K562 (cell line): ENCODE data around the gene ENO2. TPM values are rescaled to one million over a fixed set of nuclear protein-coding genes. Genes with fewer than 3 reads are reported as not detected.

Experiments
- CUX1 ChIP-seq: fragments of 200-800 bp; sonication (Bioruptor generic); IDR thresholded peaks from 2 replicates; pipeline ENCODE4 v1.6.1; 2016; ENCODE audit warnings: missing genetic modification characterization, missing compliant biosample characterization
- ELF2 ChIP-seq: fragments of 250-450 bp; sonication (Bioruptor Pico); IDR thresholded peaks from 2 replicates; pipeline ENCODE4 v1.5.0; 2021; ENCODE audit warnings: mild to moderate bottlenecking
- GABPB2 ChIP-seq: fragments of 250-450 bp; sonication (Bioruptor Pico); conservative IDR thresholded peaks from 2 replicates; pipeline ENCODE4 v1.5.1; 2021; ENCODE audit warnings: mild to moderate bottlenecking
- KAT8 ChIP-seq: fragments of 450-650 bp; IDR thresholded peaks from 2 replicates; pipeline ENCODE4 v1.6.1; 2016; ENCODE audit warnings: low read depth, mild to moderate bottlenecking
- SFPQ ChIP-seq: fragments of 200-400 bp; formaldehyde crosslinking; IDR thresholded peaks from 2 replicates; pipeline ENCODE4 v1.6.1; 2017; ENCODE audit warnings: mild to moderate bottlenecking, low read depth, low read length, moderate library complexity
- SRSF1 ChIP-seq: fragments of 200-400 bp; formaldehyde crosslinking; IDR thresholded peaks from 2 replicates; pipeline ENCODE4 v1.6.1; 2017; ENCODE audit warnings: mild to moderate bottlenecking, low read depth, low read length, moderate library complexity
- XRCC4 ChIP-seq: IDR thresholded peaks from one replicate; pipeline ENCODE4 v1.6.1; 2011; ENCODE audit not compliant: insufficient read depth, insufficient read length; ENCODE audit errors: extremely low read depth
- ZBTB43 ChIP-seq: sonication (generic); formaldehyde crosslinking; IDR thresholded peaks from 2 replicates; pipeline ENCODE4 v1.8.0; 2023; ENCODE audit warnings: mild to moderate bottlenecking, missing genetic modification reagents
- ZFP91 ChIP-seq: sonication (generic); formaldehyde crosslinking; IDR thresholded peaks from 2 replicates; pipeline ENCODE4 v1.8.0; 2022; ENCODE audit warnings: mild to moderate bottlenecking, missing genetic modification reagents
- ZNF224 ChIP-seq: sonication (generic); formaldehyde crosslinking; IDR thresholded peaks from 2 replicates; pipeline ENCODE4 v1.8.0; 2022; ENCODE audit warnings: mild to moderate bottlenecking, missing genetic modification reagents
- ZNF354B ChIP-seq: fragments of 250-450 bp; sonication (Bioruptor Pico); IDR thresholded peaks from 2 replicates; pipeline ENCODE4 v1.4.0; 2020
- ZNF398 ChIP-seq: fragments of 250-450 bp; sonication (Bioruptor Pico); IDR thresholded peaks from 2 replicates; pipeline ENCODE4 v1.8.0; 2021; ENCODE audit warnings: moderate library complexity, mild to moderate bottlenecking, inconsistent platforms
- ZNF586 ChIP-seq: fragments of 450-650 bp; formaldehyde crosslinking; conservative IDR thresholded peaks from 2 replicates; pipeline ENCODE4 v1.4.0; 2020; ENCODE audit warnings: mild to moderate bottlenecking, moderate library complexity
- ZNF76 ChIP-seq: fragments of 250-450 bp; sonication (Bioruptor Pico); IDR thresholded peaks from 2 replicates; pipeline ENCODE4 v1.4.0; 2020; ENCODE audit warnings: mild to moderate bottlenecking, moderate library complexity, borderline replicate concordance
- ZNF79 ChIP-seq: fragments of 250-450 bp; sonication (Bioruptor Pico); IDR thresholded peaks from 2 replicates; pipeline ENCODE4 v1.4.0; 2020; ENCODE audit warnings: low read depth, mild to moderate bottlenecking, moderate library complexity
- polyA plus RNA-seq, 8 experiments: library from polyadenylated mRNA; depleted of rRNA in 4 of 8; stranded (reverse) in 5 of 8; unstranded in 3 of 8; fragments of >200 nt; fragmentation: Nextera tagmentation in 2 of 8; fragmentation: Illumina TruSeq in 1 of 8; extraction: Ambion mirVana in 2 of 8; extraction: Trizol in 1 of 8; gene quantifications; 2 replicates each; pipeline versions ENCODE4 v1.2.1 to v1.2.3, GENCODE V29; 2011 to 2014; ENCODE audit warnings: inconsistent platforms in 1 of 8, missing spikeins in 1 of 8
- total RNA-seq, 7 experiments: library from RNA; depleted of rRNA in 6 of 7; stranded (reverse); fragments of >200 nt in 6 of 7; fragmentation: Illumina TruSeq in 2 of 7; extraction: Trizol in 2 of 7; gene quantifications; 2 replicates each; pipeline versions ENCODE4 v1.2.1 to v1.2.3, GENCODE V29; 2011 to 2021; ENCODE audit warnings: low replicate concordance in 1 of 7

The ENO2 gene
- total and polyA plus RNA-seq, 9 of the 15 experiments (the other 6 are each of a cell fraction or from before 2014, with no cell fraction given): 10.9 to 43.3 (median 21.0) TPM

- TF ChIP-seq ZNF79 (CRISPR knock-in tag) (no peak), SRSF1 (no peak), ZNF76 (CRISPR knock-in tag) (no peak; the same call in 1 of the 2 replicates), KAT8 (no peak), ZBTB43 (CRISPR knock-in tag) (peak; percentile 31; the same call in 1 of the 2 replicates), ZNF586 (CRISPR knock-in tag) (peak; percentile 95), ZNF398 (CRISPR knock-in tag) (no peak), SFPQ (no peak), CUX1 (CRISPR knock-in tag) (no peak), ELF2 (peak; percentile 90), ZFP91 (CRISPR knock-in tag) (no peak), GABPB2 (CRISPR knock-in tag) (peak; percentile 95), XRCC4 (no peak), ZNF354B (CRISPR knock-in tag) (peak; percentile 77), ZNF224 (0 out of 2 replicates have a peak, but pooled peaks have one; percentile 51)
Observed at GRCh38 chr12:6943722-6944380, 29.5 kb downstream of the ENO2 start, which contains the start of the genes C12orf57 and RNU7-1 (continued).
